Mucosa of stomach (tissue), 1 donor: ENCODE results near the gene ATP6V0A4.
"Not testable (repeated sequence)": the region's sequence is repeated elsewhere in the genome, so short reads cannot be mapped to it uniquely, and the experiment has no call there.

ENCODE experiments used
- H3K27me3 ChIP-seq: one replicate; pipeline ENCODE4 v1.7.0; 2013; ENCODE audit warnings: mild to moderate bottlenecking, low read length; ENCODE audit not compliant: control insufficient read depth, insufficient read depth
- H3K36me3 ChIP-seq: one replicate; pipeline ENCODE4 v1.7.0; 2013; ENCODE audit warnings: low read length; ENCODE audit not compliant: control insufficient read depth, insufficient read depth
- H3K4me1 ChIP-seq: one replicate; pipeline ENCODE4 v1.7.0; 2013; ENCODE audit warnings: mild to moderate bottlenecking, low read length; ENCODE audit not compliant: control insufficient read depth, insufficient read depth
- H3K4me3 ChIP-seq: one replicate; pipeline ENCODE4 v1.7.0; 2013; ENCODE audit warnings: low read length
- H3K9ac ChIP-seq: one replicate; pipeline ENCODE4 v1.7.0; 2013; ENCODE audit warnings: mild to moderate bottlenecking, low read length, moderate library complexity
- H3K9me3 ChIP-seq: one replicate; pipeline ENCODE4 v1.7.0; 2013; ENCODE audit warnings: mild to moderate bottlenecking, low read length, moderate library complexity; ENCODE audit not compliant: control insufficient read depth
- donor health status: Pancreatic carcinoma.

The ATP6V0A4 gene

DNA sequence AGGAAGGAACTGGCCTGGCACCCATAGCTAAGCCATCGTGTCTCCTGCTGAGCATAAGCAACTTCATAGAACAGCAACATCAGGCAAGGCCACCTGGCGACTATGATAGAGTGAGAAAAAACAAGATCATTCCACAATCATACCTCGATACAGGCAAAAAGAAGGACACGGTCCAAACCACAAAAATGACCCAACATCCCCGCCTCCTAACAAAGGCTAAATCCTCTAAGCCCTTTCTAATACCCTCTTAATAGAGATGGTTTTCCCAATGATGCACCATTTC is 56.6 kb downstream of the ATP6V0A4 start:
- H3K27me3 ChIP-seq = no peaks in the 10 kb centered on the region

GRCh38 chr7:138739859-138740258 is 58.1 kb downstream of the ATP6V0A4 start:
- no peaks in the 10 kb centered on the region for H3K9me3 ChIP-seq
- no peaks in the 10 kb centered on the region for H3K27me3 ChIP-seq
- H3K4me3 ChIP-seq = no peak overlapping the region
- H3K9ac ChIP-seq = no peak overlapping the region
- no peaks in the 10 kb centered on the region for H3K4me1 ChIP-seq
- H3K36me3 ChIP-seq = no peaks in the 10 kb centered on the region

More for the DNA sequence above, 56.6 kb downstream of the ATP6V0A4 start:
- Histone ChIP-seq H3K9me3 (no peaks in the 10 kb centered on the region), H3K4me3 (no peak overlapping the region), H3K36me3 (no peaks in the 10 kb centered on the region), H3K4me1 (no peaks in the 10 kb centered on the region), H3K9ac (no peak overlapping the region)

- Histone ChIP-seq H3K27me3 (no peaks in the 10 kb centered on the region), H3K4me1 (no peaks in the 10 kb centered on the region), H3K9ac (no peak overlapping the region), H3K36me3 (no peaks in the 10 kb centered on the region), H3K9me3 (no peaks in the 10 kb centered on the region), H3K4me3 (no peak overlapping the region)
Observed at GRCh38 chr7:138738551-138739335, 59.3 kb downstream of the ATP6V0A4 start.

DNA sequence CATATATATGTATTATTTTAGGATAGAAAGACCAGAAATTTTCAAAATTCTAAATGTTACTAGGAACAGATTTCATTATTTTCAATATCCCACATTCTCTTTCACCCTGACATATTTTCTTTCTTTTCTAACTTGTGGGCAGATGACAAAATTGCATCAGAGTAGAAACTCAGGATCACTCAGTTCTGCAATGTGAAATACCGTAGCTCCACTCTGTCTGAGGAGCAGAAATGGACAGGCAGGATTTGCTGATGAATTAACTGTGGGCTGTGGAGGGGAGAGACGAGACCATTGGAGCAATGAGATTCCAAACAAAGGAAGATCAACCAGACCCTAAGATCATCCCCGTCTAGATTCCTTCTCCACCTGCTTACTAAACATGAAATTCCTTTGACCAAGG is 59.9 kb downstream of the ATP6V0A4 start:
- no peaks in the 10 kb centered on the region for H3K4me1 ChIP-seq
- H3K9ac ChIP-seq = no peak overlapping the region
- H3K27me3 ChIP-seq = no peaks in the 10 kb centered on the region
- H3K4me3 ChIP-seq = no peak overlapping the region
- H3K36me3 ChIP-seq = no peaks in the 10 kb centered on the region
- H3K9me3 ChIP-seq = no peaks in the 10 kb centered on the region

GRCh38 chr7:138735399-138735798 is 62.6 kb downstream of the ATP6V0A4 start:
- no peaks in the 10 kb centered on the region for H3K9me3 ChIP-seq
- no peak overlapping the region for H3K9ac ChIP-seq
- H3K4me1 ChIP-seq = no peaks in the 10 kb centered on the region
- H3K4me3 ChIP-seq = no peak overlapping the region
- no peaks in the 10 kb centered on the region for H3K36me3 ChIP-seq
- H3K27me3 ChIP-seq = no peaks in the 10 kb centered on the region

DNA sequence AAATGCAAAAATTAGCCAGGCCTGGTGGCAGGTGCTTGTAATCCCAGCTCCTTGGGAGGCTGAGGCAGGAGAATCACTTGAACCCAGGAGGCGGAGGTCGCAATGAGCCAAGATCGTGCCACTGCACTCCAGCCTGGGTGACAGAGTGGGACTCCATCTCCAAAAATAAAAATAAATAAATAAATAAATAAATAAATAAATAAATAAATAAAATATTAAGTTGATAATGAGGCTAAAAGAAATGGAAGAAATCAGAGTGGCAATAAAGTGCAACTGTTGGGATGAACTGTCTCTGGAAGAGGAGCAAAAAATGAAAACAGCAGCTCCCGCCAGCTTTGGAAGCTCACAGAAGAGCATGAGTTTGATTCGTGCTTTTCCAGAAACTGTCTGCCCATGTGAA is 66.3 kb downstream of the ATP6V0A4 start:
- not testable (repeated sequence) for H3K9ac ChIP-seq, H3K9me3 ChIP-seq, H3K4me3 ChIP-seq, H3K36me3 ChIP-seq, H3K4me1 ChIP-seq, H3K27me3 ChIP-seq

DNA sequence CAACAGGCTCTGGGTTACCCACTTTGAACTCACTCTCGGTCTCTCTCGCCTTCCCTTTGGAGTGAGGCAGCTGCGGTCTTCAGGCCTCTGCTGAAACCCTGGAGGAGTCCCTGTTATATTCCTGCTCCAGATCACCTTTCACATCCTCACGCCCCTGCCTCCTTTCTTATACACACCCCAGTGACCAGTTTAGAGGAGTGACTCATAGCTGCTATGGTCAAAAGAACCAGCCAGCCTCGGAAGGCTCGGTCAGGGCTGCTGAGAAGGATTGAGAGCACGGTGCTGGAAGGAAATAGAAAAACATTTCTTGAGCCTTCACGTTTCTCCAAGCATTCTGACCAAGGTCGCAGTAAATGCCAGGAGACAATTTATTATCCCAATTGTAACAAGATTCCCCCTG is 68.6 kb downstream of the ATP6V0A4 start:
- H3K4me3 ChIP-seq = no peak overlapping the region
- H3K36me3 ChIP-seq = no peaks in the 10 kb centered on the region
- no peak overlapping the region for H3K9ac ChIP-seq
- H3K27me3 ChIP-seq = no peaks in the 10 kb centered on the region
- H3K9me3 ChIP-seq = no peaks in the 10 kb centered on the region
- no peaks in the 10 kb centered on the region for H3K4me1 ChIP-seq

- Histone ChIP-seq H3K4me3 (no peak overlapping the region), H3K4me1 (no peaks in the 10 kb centered on the region), H3K9me3 (no peaks in the 10 kb centered on the region), H3K27me3 (no peaks in the 10 kb centered on the region), H3K36me3 (no peaks in the 10 kb centered on the region), H3K9ac (no peak overlapping the region)
Observed at GRCh38 chr7:138727336-138728099, 70.5 kb downstream of the ATP6V0A4 start.

DNA sequence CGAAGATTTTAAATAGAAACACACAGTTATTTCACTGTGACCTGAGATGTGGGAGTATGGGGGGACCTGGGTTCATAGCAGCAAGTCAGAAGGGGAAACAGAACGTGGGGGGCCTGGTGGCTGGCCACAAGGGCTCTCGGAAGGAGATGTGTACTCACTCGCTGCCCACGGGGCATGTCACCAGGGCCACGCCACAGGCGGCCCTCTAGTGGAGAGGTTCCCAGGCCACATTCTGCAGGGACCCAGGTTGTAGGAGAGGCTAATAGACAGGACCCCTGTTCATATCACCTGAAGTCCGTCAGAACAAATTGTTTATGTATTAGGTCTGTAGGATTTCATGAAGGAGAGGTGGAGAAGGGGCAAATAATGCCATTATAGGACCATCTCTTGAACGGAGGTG is 71.7 kb downstream of the ATP6V0A4 start:
- Histone ChIP-seq H3K9ac (no peak overlapping the region), H3K27me3 (no peaks in the 10 kb centered on the region), H3K36me3 (no peaks in the 10 kb centered on the region), H3K4me1 (no peaks in the 10 kb centered on the region), H3K4me3 (no peak overlapping the region), H3K9me3 (no peaks in the 10 kb centered on the region)

- no peaks in the 10 kb centered on the region for H3K4me1 ChIP-seq
- no peak overlapping the region for H3K9ac ChIP-seq
- no peak overlapping the region for H3K4me3 ChIP-seq
Observed at GRCh38 chr7:138720286-138720685, 77.7 kb downstream of the ATP6V0A4 start.

DNA sequence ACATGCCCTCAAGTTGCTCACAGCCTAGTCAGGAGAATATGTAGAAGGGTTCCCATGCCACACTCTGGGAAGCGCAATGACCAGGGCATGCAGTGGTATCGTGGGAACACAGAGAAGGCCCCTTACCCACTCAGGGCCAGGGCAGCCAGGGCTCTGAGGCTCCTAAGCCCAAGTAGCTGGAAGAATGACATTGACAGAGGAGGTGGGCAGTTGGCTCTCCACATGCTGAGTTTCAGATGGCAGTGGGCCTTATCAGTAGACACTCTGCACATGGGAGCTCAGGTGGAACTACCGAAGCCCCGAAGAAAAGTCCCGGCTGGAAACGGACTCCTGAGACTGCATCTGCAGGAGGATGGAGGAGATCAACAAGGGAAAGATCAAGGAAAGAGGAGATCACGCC is 81.1 kb downstream of the ATP6V0A4 start:
- no peaks in the 10 kb centered on the region for H3K4me1 ChIP-seq
- no peak overlapping the region for H3K9ac ChIP-seq
- H3K4me3 ChIP-seq = no peak overlapping the region
- H3K9me3 ChIP-seq = no peaks in the 10 kb centered on the region
- H3K36me3 ChIP-seq = no peaks in the 10 kb centered on the region
- no peaks in the 10 kb centered on the region for H3K27me3 ChIP-seq

More at GRCh38 chr7:138720286-138720685, 77.7 kb downstream of the ATP6V0A4 start:
- Histone ChIP-seq H3K36me3 (no peaks in the 10 kb centered on the region), H3K27me3 (no peaks in the 10 kb centered on the region), H3K9me3 (no peaks in the 10 kb centered on the region)

- no peaks in the 10 kb centered on the region for H3K9me3 ChIP-seq
- H3K36me3 ChIP-seq = no peaks in the 10 kb centered on the region
- no peaks in the 10 kb centered on the region for H3K4me1 ChIP-seq
- no peaks in the 10 kb centered on the region for H3K27me3 ChIP-seq
- no peak overlapping the region for H3K4me3 ChIP-seq
- no peak overlapping the region for H3K9ac ChIP-seq
Observed at GRCh38 chr7:138713191-138713590, 84.8 kb downstream of the ATP6V0A4 start.
